HFFc6 (cell line): Measurements from ENCODE around the gene ADAM15. TPM values are rescaled to one million over a fixed set of nuclear protein-coding genes. Genes with fewer than 3 reads are reported as not detected.

ENCODE experiments used
- DNase-seq: peaks from one replicate; pipeline ENCODE4 v3.0.0-alpha.2; 2018
- H3K27ac Mint-ChIP-seq: 2 replicates; pipeline ENCODE4 v1.8.0; 2020; ENCODE audit warnings: mild to moderate bottlenecking, mixed read lengths
- H3K27me3 Mint-ChIP-seq: 2 replicates; pipeline ENCODE4 v1.8.0; 2021; ENCODE audit warnings: mild to moderate bottlenecking, moderate library complexity, mixed read lengths; ENCODE audit not compliant: insufficient read depth
- H3K36me3 Mint-ChIP-seq: 2 replicates; pipeline ENCODE4 v1.8.0; 2021; ENCODE audit warnings: low read depth, mixed read lengths
- H3K4me1 Mint-ChIP-seq: 2 replicates; pipeline ENCODE4 v1.8.0; 2020; ENCODE audit warnings: low read depth, mixed read lengths
- H3K4me3 Mint-ChIP-seq: 2 replicates; pipeline ENCODE4 v1.8.0; 2020; ENCODE audit warnings: mild to moderate bottlenecking, moderate library complexity, mixed read lengths
- H3K9me3 Mint-ChIP-seq: 2 replicates; pipeline ENCODE4 v1.8.0; 2020; ENCODE audit warnings: mild to moderate bottlenecking, mixed read lengths
- total RNA-seq, 6 experiments: library from RNA; stranded (reverse); fragmentation: NEBNext Ultra II Directional; extraction: Animal tissue kit (Norgen Biotek cat#: 25700); gene quantifications; 2 replicates in 1 of 6; 3 replicates in 5 of 6; pipeline ENCODE4 v1.2.3, GENCODE V29; 2021
- TF ChIP-seq, protein P1 (sequence below): fragments of 200-600 bp; sonication (generic); IDR thresholded peaks from 2 replicates; pipeline ENCODE4 v1.5.0; 2021; ENCODE audit warnings: antibody characterized with exemption, mild to moderate bottlenecking

Gene ADAM15
- total RNA-seq, 6 experiments from 2014 or later: 51.1 to 66.9 (median 63.7) TPM

DNA sequence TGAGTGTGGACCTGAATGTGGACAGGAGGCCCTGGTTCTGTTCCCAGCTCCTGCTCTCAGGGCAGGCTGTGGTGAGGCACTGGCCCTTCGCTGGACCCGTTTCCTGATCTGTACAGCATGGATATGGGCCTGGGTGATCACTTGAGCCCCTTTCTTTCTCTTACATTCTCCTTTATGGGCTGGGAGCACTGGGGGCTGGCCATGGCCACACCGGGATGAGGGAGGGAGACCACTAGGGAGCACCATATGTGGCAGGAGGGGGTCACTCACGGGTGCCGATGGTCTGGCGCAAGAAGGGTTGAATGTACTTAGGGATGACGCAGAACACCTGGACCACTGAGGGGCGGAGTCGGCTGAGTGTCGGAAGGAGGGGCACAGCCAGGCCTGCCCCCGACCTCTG, 20.2 kb upstream of the ADAM15 start:
- no peaks in the 10 kb centered on the region for H3K9me3 Mint-ChIP-seq
- H3K27me3 Mint-ChIP-seq: peaks cover 37% of the 10 kb centered on the region
- TF ChIP-seq, protein P1, sequence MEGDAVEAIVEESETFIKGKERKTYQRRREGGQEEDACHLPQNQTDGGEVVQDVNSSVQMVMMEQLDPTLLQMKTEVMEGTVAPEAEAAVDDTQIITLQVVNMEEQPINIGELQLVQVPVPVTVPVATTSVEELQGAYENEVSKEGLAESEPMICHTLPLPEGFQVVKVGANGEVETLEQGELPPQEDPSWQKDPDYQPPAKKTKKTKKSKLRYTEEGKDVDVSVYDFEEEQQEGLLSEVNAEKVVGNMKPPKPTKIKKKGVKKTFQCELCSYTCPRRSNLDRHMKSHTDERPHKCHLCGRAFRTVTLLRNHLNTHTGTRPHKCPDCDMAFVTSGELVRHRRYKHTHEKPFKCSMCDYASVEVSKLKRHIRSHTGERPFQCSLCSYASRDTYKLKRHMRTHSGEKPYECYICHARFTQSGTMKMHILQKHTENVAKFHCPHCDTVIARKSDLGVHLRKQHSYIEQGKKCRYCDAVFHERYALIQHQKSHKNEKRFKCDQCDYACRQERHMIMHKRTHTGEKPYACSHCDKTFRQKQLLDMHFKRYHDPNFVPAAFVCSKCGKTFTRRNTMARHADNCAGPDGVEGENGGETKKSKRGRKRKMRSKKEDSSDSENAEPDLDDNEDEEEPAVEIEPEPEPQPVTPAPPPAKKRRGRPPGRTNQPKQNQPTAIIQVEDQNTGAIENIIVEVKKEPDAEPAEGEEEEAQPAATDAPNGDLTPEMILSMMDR: no peak
- no peak for DNase-seq
- no peaks in the 10 kb centered on the region for H3K36me3 Mint-ChIP-seq
- H3K27ac Mint-ChIP-seq: no peak overlapping the region
- no peak overlapping the region for H3K4me3 Mint-ChIP-seq
- peaks cover 6% of the 10 kb centered on the region; the same call in 1 of the 2 replicates for H3K4me1 Mint-ChIP-seq

DNA sequence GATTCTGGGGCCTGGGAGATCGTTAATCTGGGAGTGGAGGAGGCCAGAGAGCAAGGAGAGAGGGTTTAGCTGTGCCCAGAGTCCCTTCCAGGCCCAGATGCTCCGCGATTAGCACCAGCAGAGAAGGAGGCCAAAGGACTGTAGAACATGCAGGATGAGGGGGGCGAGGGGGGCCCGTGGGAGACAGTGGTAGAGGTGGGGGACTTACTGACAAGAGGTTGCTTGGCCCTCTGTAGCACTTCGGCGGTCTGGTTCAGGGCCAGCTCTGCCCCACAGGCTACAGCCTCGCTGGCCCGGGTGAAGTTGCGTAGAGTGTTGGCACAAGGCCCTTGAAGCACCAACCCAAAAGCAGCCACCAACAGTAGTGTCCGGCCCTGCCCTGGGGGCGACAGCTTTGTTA, 18.2 kb upstream of the ADAM15 start:
- TF ChIP-seq, protein P1: no peak
- Mint-ChIP-seq H3K9me3 (no peaks in the 10 kb centered on the region), H3K4me1 (no peaks in the 10 kb centered on the region), H3K27me3 (peaks cover 51% of the 10 kb centered on the region), H3K36me3 (no peaks in the 10 kb centered on the region), H3K27ac (no peak overlapping the region), H3K4me3 (no peak overlapping the region)
- no peak for DNase-seq

DNA sequence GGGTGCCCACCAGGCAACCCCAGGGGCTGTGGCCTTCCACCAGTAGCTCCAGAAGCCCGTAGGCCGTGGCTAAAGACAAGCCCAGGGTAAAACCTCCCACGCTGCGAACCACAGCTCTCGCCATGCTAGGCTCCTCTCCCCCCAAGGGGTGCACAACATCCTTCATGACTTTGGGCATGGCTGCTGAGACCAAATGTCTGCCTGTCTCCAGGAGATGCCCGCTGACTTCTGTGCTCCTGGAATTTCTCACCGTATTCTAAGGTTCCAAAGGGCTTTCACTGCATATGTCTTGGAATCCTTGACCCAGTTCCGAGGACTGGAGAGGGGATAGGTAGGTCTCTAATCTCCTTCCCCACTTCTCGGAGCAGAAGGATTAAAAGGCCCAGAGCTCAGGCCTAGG, 17.6 kb upstream of the ADAM15 start, which contains the start of the genes DCST1 and DCST2:
TSS of gene DCST1 (plus strand) at position 301 of the 400 bp plus-strand sequence. CDS start 213 bp downstream, outside the sequence.
TSS of gene DCST2 (minus strand) at position 258 of the 400 bp plus-strand sequence. CDS start at position 178, 80 bp downstream.
- Mint-ChIP-seq H3K27ac (no peak within 1 kb of the TSS), H3K4me3 (no peak within 1 kb of the TSS), H3K9me3 (no peaks in the 10 kb centered on the region), H3K27me3 (peaks cover 57% of the 10 kb centered on the region), H3K4me1 (peaks cover 3% of the 10 kb centered on the region), H3K36me3 (no peaks in the 10 kb centered on the region)
- no peak for DNase-seq
- TF ChIP-seq, protein P1: no peak

DNA sequence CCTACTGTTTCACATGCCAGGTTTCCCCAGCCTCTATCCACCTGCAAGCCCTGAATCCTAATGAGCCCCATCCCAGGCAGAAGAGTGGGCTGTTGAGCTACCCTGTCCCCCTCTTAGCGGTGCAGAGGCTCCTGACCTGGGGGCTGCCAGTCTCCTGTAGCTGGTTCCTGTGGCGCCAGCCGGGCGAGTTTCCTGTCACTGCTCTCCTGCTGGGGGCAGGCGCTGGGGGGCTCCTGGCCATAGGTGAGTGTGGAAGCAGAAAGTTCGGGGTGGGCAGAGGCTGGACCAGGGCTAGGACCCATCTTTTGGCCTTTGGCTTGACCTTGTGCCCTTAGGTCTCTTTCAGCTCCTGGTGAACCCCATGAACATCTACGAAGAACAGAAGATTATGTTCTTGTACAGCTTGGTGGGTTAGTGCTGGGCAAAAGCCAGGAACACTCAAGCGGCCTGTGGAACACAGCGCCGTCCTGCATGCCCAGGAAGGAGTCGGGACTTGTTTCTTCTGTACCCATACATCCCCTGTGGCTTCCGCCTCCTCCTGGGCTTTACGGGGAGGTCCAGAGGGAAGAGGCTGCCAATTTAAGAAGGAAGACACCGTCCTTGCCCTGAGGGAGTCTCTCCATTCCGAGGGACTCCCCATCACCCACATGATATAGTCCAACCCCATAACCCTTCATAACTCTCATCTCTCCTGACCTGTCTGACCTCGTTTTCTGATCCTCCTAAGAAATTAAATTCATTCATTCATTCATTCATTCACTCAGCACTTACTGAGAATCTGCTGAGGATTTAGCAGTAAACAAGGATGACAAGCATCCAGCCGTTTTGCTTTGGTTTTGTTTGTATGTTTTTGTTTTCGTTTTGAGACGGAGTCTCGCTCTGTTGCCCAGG, 16.6 kb upstream of the ADAM15 start:
- Mint-ChIP-seq H3K9me3 (no peaks in the 10 kb centered on the region), H3K36me3 (no peaks in the 10 kb centered on the region), H3K4me3 (no peak overlapping the region), H3K27ac (no peak overlapping the region), H3K4me1 (peaks cover 8% of the 10 kb centered on the region), H3K27me3 (peaks cover 62% of the 10 kb centered on the region)
- TF ChIP-seq, protein P1: no peak
- DNase-seq: no peak

DNA sequence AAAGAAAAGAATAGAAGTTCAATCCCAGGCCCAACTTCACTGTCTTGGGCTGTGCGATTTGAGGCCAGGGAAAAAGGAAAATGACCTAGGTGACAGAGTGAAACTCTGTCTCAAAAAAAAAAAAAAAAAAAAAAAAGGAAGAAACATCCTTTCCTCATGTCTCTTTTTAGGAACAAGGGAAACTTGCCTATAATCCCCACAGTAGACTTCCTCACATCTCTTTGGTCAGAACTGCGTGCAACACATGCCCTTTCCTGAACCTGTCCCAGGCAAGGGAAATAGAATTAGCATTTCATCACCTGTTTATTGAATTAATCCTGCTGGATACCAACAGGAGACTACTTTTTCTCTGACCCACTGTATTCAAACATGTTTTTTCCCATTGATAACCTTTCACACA, 15.2 kb upstream of the ADAM15 start:
- peaks cover 8% of the 10 kb centered on the region for H3K4me1 Mint-ChIP-seq
- peaks cover 63% of the 10 kb centered on the region for H3K27me3 Mint-ChIP-seq
- no peaks in the 10 kb centered on the region for H3K9me3 Mint-ChIP-seq
- no peaks in the 10 kb centered on the region for H3K36me3 Mint-ChIP-seq
- no peak overlapping the region for H3K4me3 Mint-ChIP-seq
- H3K27ac Mint-ChIP-seq: no peak overlapping the region
- no peak for DNase-seq
- TF ChIP-seq, protein P1: no peak
